Right cardiac atrium (tissue), 5 donors: Measurements from ENCODE around the gene LSM7. TPM values are rescaled to one million over a fixed set of nuclear protein-coding genes. Genes with fewer than 3 reads are reported as not detected.

Experiments
- ATAC-seq, 2 donors: fragments of 200-7000 bp; cut with Tn5 transposase; one replicate each; pipeline versions ENCODE4 v1.8.0 to v1.9.1; 2020; ENCODE audit warnings: moderate library complexity in 2 of 2, mild to moderate bottlenecking in 1 of 2
- DNase-seq, 3 donors: peaks; one replicate each; pipeline ENCODE4 v3.0.0-alpha.2; 2020
- H3K27ac ChIP-seq: one replicate; pipeline ENCODE4 v1.5.1; 2013; ENCODE audit warnings: mild to moderate bottlenecking, low read length, control low read depth, moderate library complexity
- H3K27me3 ChIP-seq: one replicate; pipeline ENCODE4 v1.6.1; 2013; ENCODE audit not compliant: control insufficient read depth, insufficient read depth
- H3K4me1 ChIP-seq: one replicate; pipeline ENCODE4 v1.6.1; 2013; ENCODE audit warnings: low read length; ENCODE audit not compliant: control insufficient read depth, insufficient read depth
- H3K4me3 ChIP-seq: one replicate; pipeline ENCODE4 v1.5.1; 2013; ENCODE audit warnings: low read length, control low read depth
- H3K9me3 ChIP-seq: one replicate; pipeline ENCODE4 v1.6.1; 2013; ENCODE audit warnings: low read length; ENCODE audit not compliant: control insufficient read depth
- WGBS: extraction: QIAGEN DNeasy Blood & Tissue Kit; methylation state at CpG from one replicate; pipeline ENCODE4 v1.1.7; 2013; 5-methylcytosine and 5-hydroxymethylcytosine counted together
- intact Hi-C, 4 donors: fragments of 100-400 bp; cut with DNase I; formaldehyde crosslinking; loops; one replicate each; pipeline versions ENCODE4 v1.11.0 to v1.14.0; 2022 to 2023
- polyA plus RNA-seq: library from polyadenylated mRNA; stranded (reverse); fragments of 200-250 nt; gene quantifications from one replicate; pipeline ENCODE4 v1.2.3, GENCODE V29; 2013
- total RNA-seq, 4 donors: library from RNA; stranded (reverse); fragmentation: NEBNext Ultra II Directional; extraction: Animal tissue kit (Norgen Biotek cat#: 25700); gene quantifications; one replicate each; pipeline ENCODE4 v1.2.1, GENCODE V29; 2021
- donor health status: healthy with polysubstance abuse.
- donor health status: DM: no; HTN: yes; CAD: no.
- donor health status: DM: no; HTN: no; CAD: no.
- donor health status: DM: no; HTN: yes; CAD: no; lungs with severe emphysema.
- donor health status: DM: yes; HTN: yes; CAD: no.

The LSM7 gene
- total and polyA plus RNA-seq, 5 donors, result 33.0 to 123 (median 45.9) TPM

GRCh38 chr19:2342656-2343288 lies 14.4 kb upstream of the LSM7 start:
- intact Hi-C loops, result no loop called here
- H3K4me1 ChIP-seq, result no peaks in the 10 kb centered on the region
- no peak overlapping the region for H3K27ac ChIP-seq
- peak in 2 of 3 donors; percentile 35 to 37 for DNase-seq
- 96% methylated on average over 29 of the region's 29 CpGs for WGBS
- no peaks in the 10 kb centered on the region for H3K9me3 ChIP-seq
- no peak for ATAC-seq
- no peak overlapping the region for H3K4me3 ChIP-seq
- no peaks in the 10 kb centered on the region for H3K27me3 ChIP-seq

- intact Hi-C loops, result no loop called here
- no peaks in the 10 kb centered on the region for H3K4me1 ChIP-seq
- whole genome bisulfite sequencing, result 88% methylated on average over 15 of the region's 15 CpGs
- H3K4me3 ChIP-seq, result no peak overlapping the region
- ATAC-seq (no peak), DNase-seq (peak in 2 of 3 donors; percentile 30 to 34)
- no peak overlapping the region for H3K27ac ChIP-seq
- no peaks in the 10 kb centered on the region for H3K27me3 ChIP-seq
- no peaks in the 10 kb centered on the region for H3K9me3 ChIP-seq
Observed at GRCh38 chr19:2341982-2342381, 13.6 kb upstream of the LSM7 start.

- ATAC-seq (no peak), DNase-seq (peak in 2 of 3 donors; percentile 44 to 52)
- H3K4me3 ChIP-seq, result no peak overlapping the region
- intact Hi-C loops, result no loop called here
- H3K27ac ChIP-seq, result no peak overlapping the region
- no peaks in the 10 kb centered on the region for H3K27me3 ChIP-seq
- H3K9me3 ChIP-seq, result no peaks in the 10 kb centered on the region
- no peaks in the 10 kb centered on the region for H3K4me1 ChIP-seq
- 78% methylated on average over 24 of the region's 24 CpGs for WGBS
Observed at GRCh38 chr19:2341244-2341751, 12.9 kb upstream of the LSM7 start.

- Histone ChIP-seq H3K27me3 (no peaks in the 10 kb centered on the region), H3K27ac (no peak overlapping the region), H3K4me3 (no peak overlapping the region), H3K9me3 (no peaks in the 10 kb centered on the region), H3K4me1 (no peaks in the 10 kb centered on the region)
- DNase-seq (peak in 1 of 3 donors; percentile 48), ATAC-seq (no peak)
- WGBS, result 93% methylated on average over 38 of the region's 38 CpGs
- intact Hi-C loops, result no loop called here
Observed at GRCh38 chr19:2340496-2341243, 12.3 kb upstream of the LSM7 start.

DNA sequence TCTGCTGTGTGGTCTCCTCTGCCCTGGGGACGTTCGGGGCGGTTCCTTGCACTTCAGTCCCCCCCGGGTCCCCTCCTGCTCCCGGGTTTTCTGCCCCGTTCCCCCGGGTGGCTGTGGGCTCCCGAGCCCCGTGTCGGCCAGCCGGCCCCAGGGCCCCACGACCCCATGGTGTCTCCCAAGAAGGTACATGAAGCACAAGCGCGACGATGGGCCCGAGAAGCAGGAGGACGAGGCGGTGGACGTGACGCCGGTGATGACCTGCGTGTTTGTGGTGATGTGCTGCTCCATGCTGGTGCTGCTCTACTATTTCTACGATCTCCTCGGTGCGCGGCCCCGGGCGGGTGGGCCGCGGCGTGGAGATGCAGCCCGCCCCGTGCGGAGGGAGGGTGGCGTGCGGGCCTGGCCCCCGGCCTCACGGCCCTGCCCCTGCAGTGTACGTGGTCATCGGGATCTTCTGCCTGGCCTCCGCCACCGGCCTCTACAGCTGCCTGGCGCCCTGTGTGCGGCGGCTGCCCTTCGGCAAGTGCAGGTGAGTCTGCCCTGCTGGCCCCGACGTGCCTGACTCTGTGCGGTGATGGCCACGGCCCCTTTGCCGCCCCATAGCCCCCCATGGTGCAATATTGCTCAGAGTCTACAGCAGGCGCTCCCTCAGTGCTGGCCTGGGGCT lies 11.4 kb upstream of the LSM7 start:
- Histone ChIP-seq H3K4me1 (no peaks in the 10 kb centered on the region), H3K27ac (no peak overlapping the region), H3K9me3 (no peaks in the 10 kb centered on the region), H3K4me3 (no peak overlapping the region), H3K27me3 (no peaks in the 10 kb centered on the region)
- intact Hi-C loops, result no loop called here
- ATAC-seq, result no peak
- DNase-seq, result peak in 2 of 3 donors; percentile 38 to 54
- WGBS, result 94% methylated on average over 52 of the region's 52 CpGs

GRCh38 chr19:2338751-2339643 lies 10.6 kb upstream of the LSM7 start:
- no peaks in the 10 kb centered on the region for H3K9me3 ChIP-seq
- H3K27ac ChIP-seq, result no peak overlapping the region
- H3K27me3 ChIP-seq, result no peaks in the 10 kb centered on the region
- no peaks in the 10 kb centered on the region for H3K4me1 ChIP-seq
- H3K4me3 ChIP-seq, result no peak overlapping the region
- DNase-seq, result peak in 2 of 3 donors; percentile 48 to 52
- ATAC-seq, result no peak
- 97% methylated on average over 54 of the region's 54 CpGs for WGBS
- intact Hi-C loops, result no loop called here

- Histone ChIP-seq H3K4me1 (no peaks in the 10 kb centered on the region), H3K9me3 (no peaks in the 10 kb centered on the region), H3K27me3 (no peaks in the 10 kb centered on the region), H3K27ac (no peak overlapping the region), H3K4me3 (no peak overlapping the region)
- ATAC-seq (no peak), DNase-seq (peak in 2 of 3 donors; percentile 6 to 31)
- WGBS, result 95% methylated on average over 21 of the region's 21 CpGs
- intact Hi-C loops, result no loop called here
Observed at GRCh38 chr19:2338055-2338615, 9.7 kb upstream of the LSM7 start.

- intact Hi-C loops, result no loop called here
- no peak overlapping the region for H3K4me3 ChIP-seq
- 70% methylated on average over 19 of the region's 19 CpGs for WGBS
- no peak overlapping the region for H3K27ac ChIP-seq
- DNase-seq, result peak in 2 of 3 donors; percentile 54 to 69
- no peaks in the 10 kb centered on the region for H3K27me3 ChIP-seq
- H3K4me1 ChIP-seq, result no peaks in the 10 kb centered on the region
- no peak for ATAC-seq
- H3K9me3 ChIP-seq, result no peaks in the 10 kb centered on the region
Observed at GRCh38 chr19:2337329-2337707, 8.9 kb upstream of the LSM7 start.

DNA sequence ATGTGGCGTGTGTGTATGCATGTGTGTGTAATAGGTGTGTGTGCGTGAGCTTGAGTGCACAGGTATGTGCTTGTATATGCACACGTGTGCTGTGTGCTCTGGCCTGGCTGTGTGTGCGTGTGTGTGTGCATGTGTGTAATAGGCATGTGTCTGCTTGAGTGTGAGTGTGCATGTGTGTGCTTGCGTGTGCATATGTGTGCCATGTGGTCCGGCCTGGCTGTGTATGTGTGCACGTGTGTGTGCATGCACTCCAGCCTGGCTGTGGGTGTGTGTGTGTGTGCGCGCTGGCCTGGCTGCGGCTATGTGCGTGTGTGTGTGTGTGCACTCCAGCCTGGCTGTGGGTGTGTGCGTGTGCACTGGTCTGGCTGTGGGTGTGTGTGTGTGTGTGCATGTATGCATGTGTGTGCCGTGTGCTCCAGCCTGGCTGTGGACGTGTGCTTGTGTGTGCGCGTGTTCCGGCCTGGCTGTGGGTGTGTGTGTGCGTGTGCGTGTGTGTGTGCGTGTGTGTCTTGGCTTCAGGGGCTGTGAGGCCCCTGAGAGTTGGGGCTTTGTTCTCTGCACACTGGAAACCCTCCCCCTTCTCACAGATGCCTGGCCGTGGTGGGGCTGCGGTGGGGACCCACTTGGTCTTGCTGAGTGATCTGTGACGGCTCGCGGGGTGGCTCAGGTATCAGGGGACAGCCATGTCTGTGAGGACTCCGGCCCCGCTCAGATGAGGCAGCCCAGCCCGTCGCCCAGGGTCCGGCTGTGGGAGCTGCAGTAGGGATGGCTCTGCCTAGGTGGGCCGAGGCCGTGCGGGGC lies 8.3 kb upstream of the LSM7 start:
- H3K4me1 ChIP-seq, result no peaks in the 10 kb centered on the region
- no peak overlapping the region for H3K4me3 ChIP-seq
- H3K9me3 ChIP-seq, result no peaks in the 10 kb centered on the region
- intact Hi-C loops, result no loop called here
- ATAC-seq, result no peak
- WGBS, result 86% methylated on average over 33 of the region's 33 CpGs
- H3K27me3 ChIP-seq, result no peaks in the 10 kb centered on the region
- peak in 1 of 3 donors; percentile 42 for DNase-seq
- H3K27ac ChIP-seq, result no peak overlapping the region

DNA sequence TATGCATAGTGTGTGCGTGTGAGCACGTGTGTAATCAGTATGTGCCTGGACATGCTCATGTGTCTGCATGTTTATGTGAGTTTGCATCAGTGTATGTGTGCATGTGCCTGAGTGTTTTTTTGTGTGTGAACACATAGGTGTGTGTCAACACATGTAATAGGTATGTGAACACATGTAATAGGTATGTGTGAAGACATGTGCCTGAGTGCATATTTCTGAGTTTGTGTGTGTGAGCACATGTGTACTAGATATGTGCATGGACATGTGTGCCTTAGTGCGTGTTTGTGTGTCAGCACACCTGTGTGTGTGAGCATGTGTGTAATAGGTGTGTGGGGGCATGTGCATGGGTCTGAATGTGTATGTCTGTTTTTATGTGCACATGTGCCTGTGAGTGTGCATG lies 7.5 kb upstream of the LSM7 start:
- Histone ChIP-seq H3K4me3 (no peak overlapping the region), H3K27me3 (no peaks in the 10 kb centered on the region), H3K9me3 (no peaks in the 10 kb centered on the region), H3K27ac (no peak overlapping the region), H3K4me1 (no peaks in the 10 kb centered on the region)
- intact Hi-C loops, result no loop called here
- no peak for ATAC-seq
- DNase-seq, result no peak
- WGBS, result 65% methylated on average over 3 of the region's 3 CpGs
